OCI-LY7 (cell line): ENCODE measurements around the gene TMEM25. TPM values are rescaled to one million over a fixed set of nuclear protein-coding genes. Genes with fewer than 3 reads are reported as not detected.

Experiments used
- BruUV-seq: library from RNA; stranded (reverse); fragments of 400-500 nt; replicated peaks from 2 replicates; lab custom pipeline; 2021; lab: Mats Ljungman, UMichigan
- CTCF ChIA-PET: fragments of 300-600 bp; sonication (Branson Sonifier 250); formaldehyde crosslinking; loops from one replicate; lab custom pipeline; 2022; ENCODE audit warnings: antibody characterized with exemption; ENCODE audit not compliant: unreplicated experiment; lab: Charles Lee
- POLR2A ChIA-PET: fragments of 300-600 bp; sonication (Branson Sonifier 250); formaldehyde crosslinking; loops from one replicate; lab custom pipeline; 2022; ENCODE audit warnings: antibody characterized with exemption; lab: Charles Lee
- DNase-seq: peaks from one replicate; pipeline ENCODE4 v3.0.0-alpha.2; 2015; ENCODE audit warnings: low spot score
- H2AFZ ChIP-seq: fragments of 200-600 bp; sonication (generic), shearing (Covaris generic); 2 replicates; pipeline ENCODE4 v1.6.1; 2014; ENCODE audit warnings: mild to moderate bottlenecking, antibody characterized with exemption, low read length, moderate library complexity
- H3K27ac ChIP-seq: fragments of 200-600 bp; sonication (generic); 2 replicates; pipeline ENCODE4 v1.5.1; 2014; ENCODE audit warnings: mixed run types, low read depth, mild to moderate bottlenecking, moderate library complexity, low read length, inconsistent platforms; ENCODE audit not compliant: poor library complexity, severe bottlenecking
- H3K36me3 ChIP-seq: fragments of 200-600 bp; sonication (generic); 2 replicates; pipeline ENCODE4 v1.6.1; 2014; ENCODE audit warnings: mild to moderate bottlenecking, antibody characterized with exemption, low read length, moderate library complexity, mixed read lengths; ENCODE audit not compliant: insufficient read depth
- H3K4me1 ChIP-seq: fragments of 200-600 bp; sonication (generic); 2 replicates; pipeline ENCODE4 v1.5.1; 2014; ENCODE audit warnings: mild to moderate bottlenecking, low read length; ENCODE audit not compliant: insufficient read depth, poor library complexity, severe bottlenecking
- H3K4me2 ChIP-seq: fragments of 200-600 bp; sonication (generic); 2 replicates; pipeline ENCODE4 v1.6.1; 2014; ENCODE audit warnings: mild to moderate bottlenecking, low read length
- H3K4me3 ChIP-seq: fragments of 200-600 bp; sonication (generic); 2 replicates; pipeline ENCODE4 v1.5.1; 2014; ENCODE audit warnings: mild to moderate bottlenecking, low read depth, low read length; ENCODE audit not compliant: poor library complexity, severe bottlenecking
- H3K79me2 ChIP-seq: fragments of 200-600 bp; sonication (generic); 2 replicates; pipeline ENCODE4 v1.6.1; 2016; ENCODE audit warnings: low read depth, mild to moderate bottlenecking, low read length, moderate library complexity, mixed read lengths; ENCODE audit not compliant: insufficient read depth
- H3K9me2 ChIP-seq: fragments of 200-600 bp; sonication (generic); 2 replicates; pipeline ENCODE4 v1.6.1; 2016; ENCODE audit warnings: mild to moderate bottlenecking, low read length, mixed read lengths; ENCODE audit not compliant: insufficient read depth
- H3K9me3 ChIP-seq: fragments of 200-600 bp; sonication (generic); 2 replicates; pipeline ENCODE4 v1.6.1; 2014; ENCODE audit warnings: mild to moderate bottlenecking, mixed run types, low read length, mixed read lengths
- H4K20me1 ChIP-seq: fragments of 200-600 bp; sonication (generic); 2 replicates; pipeline ENCODE4 v1.6.1; 2014; ENCODE audit warnings: mild to moderate bottlenecking, antibody characterized with exemption, low read length, moderate library complexity, mixed read lengths; ENCODE audit not compliant: insufficient read depth
- EZH2phosphoT487 ChIP-seq: fragments of 200-600 bp; sonication (generic); IDR thresholded peaks from 2 replicates; pipeline ENCODE4 v1.6.1; 2018; ENCODE audit warnings: low read depth, borderline replicate concordance, mild to moderate bottlenecking, mixed run types, antibody characterized with exemption, low read length, moderate library complexity, mixed read lengths
- intact Hi-C: fragments of 100-400 bp; cut with micrococcal nuclease; formaldehyde crosslinking; loops from one replicate; pipeline ENCODE4 v1.10.0; 2022; ENCODE audit not compliant: unreplicated experiment
- total RNA-seq, 2 experiments: library from RNA; depleted of rRNA in 1 of 2; stranded (reverse); fragments of >200 nt in 1 of 2; shearing (Covaris generic) in 1 of 2; gene quantifications; 2 replicates each; pipeline ENCODE4 v1.2.3, GENCODE V29; 2014 to 2022
- TF ChIP-seq, protein P1 (sequence below): fragments of 200-600 bp; sonication (generic); conservative IDR thresholded peaks from 2 replicates; pipeline ENCODE4 v1.5.1; 2014; ENCODE audit warnings: mild to moderate bottlenecking, antibody characterized with exemption, low read length, moderate library complexity, mixed read lengths

TMEM25 gene
- total RNA-seq, 2 experiments from 2014 or later = 11.7 to 14.0 TPM

DNA sequence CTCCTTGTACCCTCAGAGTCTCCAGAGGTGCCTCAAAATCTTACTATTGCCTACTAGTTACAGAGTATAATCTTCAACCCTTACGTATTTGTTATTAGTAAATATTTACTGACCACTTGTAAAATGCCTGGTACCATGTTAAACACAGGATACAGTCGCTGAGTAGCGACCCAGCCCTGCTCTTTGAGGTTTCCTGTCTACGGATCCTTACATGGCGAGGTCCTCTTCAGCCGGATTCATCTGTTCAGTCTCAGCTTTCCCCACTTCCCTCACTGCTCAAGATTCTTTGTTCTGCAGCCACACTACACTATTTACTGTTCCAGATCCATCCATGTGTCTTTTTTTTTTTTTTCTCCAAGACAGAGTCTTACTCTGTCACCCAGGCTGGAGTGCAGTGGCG is 16.9 kb upstream of the TMEM25 start:
- H3K27ac ChIP-seq = no peak overlapping the region
- H3K79me2 ChIP-seq = no peaks in the 10 kb centered on the region
- no peaks in the 10 kb centered on the region for H4K20me1 ChIP-seq
- H3K4me1 ChIP-seq = no peaks in the 10 kb centered on the region
- DNase-seq = no peak
- H2AFZ ChIP-seq = no peak overlapping the region
- H3K4me3 ChIP-seq = no peak overlapping the region
- TF ChIP-seq EZH2phosphoT487 = no peak
- TF ChIP-seq, protein P1, sequence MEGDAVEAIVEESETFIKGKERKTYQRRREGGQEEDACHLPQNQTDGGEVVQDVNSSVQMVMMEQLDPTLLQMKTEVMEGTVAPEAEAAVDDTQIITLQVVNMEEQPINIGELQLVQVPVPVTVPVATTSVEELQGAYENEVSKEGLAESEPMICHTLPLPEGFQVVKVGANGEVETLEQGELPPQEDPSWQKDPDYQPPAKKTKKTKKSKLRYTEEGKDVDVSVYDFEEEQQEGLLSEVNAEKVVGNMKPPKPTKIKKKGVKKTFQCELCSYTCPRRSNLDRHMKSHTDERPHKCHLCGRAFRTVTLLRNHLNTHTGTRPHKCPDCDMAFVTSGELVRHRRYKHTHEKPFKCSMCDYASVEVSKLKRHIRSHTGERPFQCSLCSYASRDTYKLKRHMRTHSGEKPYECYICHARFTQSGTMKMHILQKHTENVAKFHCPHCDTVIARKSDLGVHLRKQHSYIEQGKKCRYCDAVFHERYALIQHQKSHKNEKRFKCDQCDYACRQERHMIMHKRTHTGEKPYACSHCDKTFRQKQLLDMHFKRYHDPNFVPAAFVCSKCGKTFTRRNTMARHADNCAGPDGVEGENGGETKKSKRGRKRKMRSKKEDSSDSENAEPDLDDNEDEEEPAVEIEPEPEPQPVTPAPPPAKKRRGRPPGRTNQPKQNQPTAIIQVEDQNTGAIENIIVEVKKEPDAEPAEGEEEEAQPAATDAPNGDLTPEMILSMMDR = no peak
- intact Hi-C loops = no loop called here
- no peaks in the 10 kb centered on the region for H3K9me2 ChIP-seq
- POLR2A ChIA-PET = no interaction called here
- peaks cover 91% of the 10 kb centered on the region for H3K36me3 ChIP-seq
- CTCF ChIA-PET = no interaction called here
- no peaks in the 10 kb centered on the region for H3K9me3 ChIP-seq
- BruUV-seq = no TSS peak
- no peak overlapping the region for H3K4me2 ChIP-seq

DNA sequence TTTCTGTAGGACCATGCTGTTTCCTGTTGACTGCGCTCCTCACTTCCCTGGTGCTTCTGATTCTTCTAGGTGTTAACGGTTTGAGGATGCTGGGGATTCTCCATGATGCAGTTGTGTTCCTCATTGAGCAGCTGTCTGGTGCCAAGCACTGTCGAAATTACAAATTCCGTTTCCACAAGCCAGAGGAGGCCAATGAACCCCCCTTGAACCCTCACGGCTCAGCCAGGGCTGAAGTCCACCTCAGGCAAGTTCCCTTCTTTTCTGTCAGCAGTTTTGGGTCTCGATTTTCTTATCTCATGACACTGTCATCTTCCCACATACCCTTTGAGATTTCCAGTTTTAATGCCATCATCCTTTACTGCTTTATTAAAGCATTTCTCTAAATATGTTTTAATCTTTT is 11.4 kb upstream of the TMEM25 start:
- Histone ChIP-seq H3K27ac (no peak overlapping the region), H3K4me1 (no peaks in the 10 kb centered on the region), H3K36me3 (peaks cover 93% of the 10 kb centered on the region), H3K9me3 (no peaks in the 10 kb centered on the region), H3K4me2 (no peak overlapping the region), H4K20me1 (no peaks in the 10 kb centered on the region), H3K9me2 (no peaks in the 10 kb centered on the region), H2AFZ (no peak overlapping the region), H3K79me2 (no peaks in the 10 kb centered on the region), H3K4me3 (no peak overlapping the region)
- intact Hi-C loops = no loop called here
- ChIA-PET CTCF (no interaction called here), POLR2A (interaction anchor here (0.6 to 1.3 kb wide), 3 partner anchors 27 to 273 kb away, joined by 3 to 4 read pairs (median 4); no protein-coding TSS in a partner anchor)
- DNase-seq = no peak
- BruUV-seq = no TSS peak
- TF ChIP-seq EZH2phosphoT487 = no peak
- TF ChIP-seq, protein P1 = no peak

DNA sequence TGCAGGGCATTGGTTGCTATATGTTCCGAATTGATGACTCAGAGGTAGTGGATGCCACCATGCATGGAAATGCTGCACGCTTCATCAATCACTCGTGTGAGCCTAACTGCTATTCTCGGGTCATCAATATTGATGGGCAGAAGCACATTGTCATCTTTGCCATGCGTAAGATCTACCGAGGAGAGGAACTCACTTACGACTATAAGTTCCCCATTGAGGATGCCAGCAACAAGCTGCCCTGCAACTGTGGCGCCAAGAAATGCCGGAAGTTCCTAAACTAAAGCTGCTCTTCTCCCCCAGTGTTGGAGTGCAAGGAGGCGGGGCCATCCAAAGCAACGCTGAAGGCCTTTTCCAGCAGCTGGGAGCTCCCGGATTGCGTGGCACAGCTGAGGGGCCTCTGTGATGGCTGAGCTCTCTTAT is 9.1 kb upstream of the TMEM25 start:
- no peak overlapping the region for H3K27ac ChIP-seq

More for the DNA sequence above, 9.1 kb upstream of the TMEM25 start:
- ChIA-PET CTCF (no interaction called here), POLR2A (no interaction called here)
- TF ChIP-seq EZH2phosphoT487 = no peak
- intact Hi-C loops = no loop called here
- Histone ChIP-seq H3K36me3 (peaks cover 81% of the 10 kb centered on the region), H3K4me2 (no peak overlapping the region), H2AFZ (no peak overlapping the region), H3K9me3 (no peaks in the 10 kb centered on the region), H3K9me2 (no peaks in the 10 kb centered on the region), H3K4me3 (no peak overlapping the region), H3K4me1 (no peaks in the 10 kb centered on the region), H4K20me1 (no peaks in the 10 kb centered on the region), H3K79me2 (no peaks in the 10 kb centered on the region)
- no peak for DNase-seq
- no TSS peak for BruUV-seq
